Measurements from ENCODE around the gene KRT77.
"Not testable (repeated sequence)": the region's sequence is repeated elsewhere in the genome, so short reads cannot be mapped to it uniquely, and the experiment has no call there.

Gene KRT77

DNA sequence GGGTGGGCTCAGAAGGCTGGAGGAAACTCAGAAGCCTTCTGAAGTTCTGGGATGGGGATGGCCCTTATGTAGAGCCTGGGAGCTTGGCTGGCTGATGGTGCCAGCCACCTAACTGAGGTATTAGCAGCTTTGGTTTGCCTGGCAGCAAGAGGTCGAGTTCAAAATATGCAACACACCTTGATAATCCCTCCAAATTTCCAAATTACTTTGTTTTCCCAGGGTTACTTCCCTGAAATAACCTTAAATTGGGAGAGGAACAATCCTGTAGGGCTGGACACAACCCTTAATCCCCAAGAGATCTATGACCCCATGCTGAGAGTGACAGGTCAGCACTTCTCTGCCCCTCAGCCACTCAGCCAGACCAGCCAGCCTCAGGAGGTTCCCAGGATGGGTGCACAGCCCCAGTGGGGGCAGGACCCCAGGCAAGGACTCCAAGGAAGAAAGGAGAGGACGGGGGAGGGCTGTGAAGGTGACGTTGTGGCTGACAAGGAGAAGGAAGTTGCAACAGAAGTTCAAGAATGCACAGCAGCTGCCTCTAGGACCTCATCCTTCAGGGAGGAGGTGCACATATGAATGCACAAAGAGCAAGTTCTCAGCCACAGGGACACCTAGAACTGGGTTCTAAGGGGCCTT is 18.6 kb upstream of the KRT77 start:
- no peak for DNase-seq

DNA sequence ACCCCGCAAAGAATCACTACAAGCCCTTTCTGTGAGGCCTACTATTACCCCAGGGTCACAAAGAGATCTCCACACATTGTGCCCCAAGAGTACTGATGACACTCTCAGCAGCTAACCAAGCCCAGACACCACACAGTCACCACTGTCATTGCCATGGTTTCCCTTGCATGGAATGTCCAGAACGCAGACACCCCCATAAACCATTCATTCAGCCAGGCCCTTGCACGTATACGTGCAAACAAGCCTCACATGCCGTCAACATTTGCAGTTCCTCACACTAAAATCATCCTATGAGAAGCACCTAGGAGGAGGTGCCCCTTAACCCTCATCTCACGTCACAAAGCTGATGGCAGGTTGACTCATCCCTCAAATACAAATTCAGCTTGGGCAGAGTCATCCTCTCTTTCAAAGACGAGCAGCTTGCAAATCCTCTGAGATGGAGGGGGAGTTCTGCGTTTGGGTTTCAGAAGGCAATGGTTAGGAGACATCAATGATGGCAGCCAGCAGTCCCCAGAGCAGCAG is 17.1 kb upstream of the KRT77 start:
- no peak for DNase-seq

DNA sequence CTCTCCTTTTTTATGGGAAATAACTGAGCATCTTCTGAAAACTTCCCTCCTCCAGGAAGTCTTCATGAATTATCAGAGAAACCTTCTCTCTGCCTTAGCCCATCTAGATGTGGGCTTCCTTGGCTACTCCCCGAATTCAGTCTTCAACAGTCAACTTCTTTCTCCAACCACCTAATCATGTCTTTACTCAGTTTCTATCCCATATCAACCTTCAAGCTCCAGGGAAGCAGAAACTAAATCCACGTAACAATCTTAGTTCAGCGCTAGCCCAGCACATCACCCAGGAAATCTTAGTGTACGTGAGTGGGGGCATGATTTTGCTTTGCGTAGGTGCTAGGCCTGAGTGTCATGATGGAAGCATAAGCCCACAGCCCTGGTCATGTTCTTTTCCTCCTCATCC is 12.7 kb upstream of the KRT77 start:
- DNase-seq: no peak

DNA sequence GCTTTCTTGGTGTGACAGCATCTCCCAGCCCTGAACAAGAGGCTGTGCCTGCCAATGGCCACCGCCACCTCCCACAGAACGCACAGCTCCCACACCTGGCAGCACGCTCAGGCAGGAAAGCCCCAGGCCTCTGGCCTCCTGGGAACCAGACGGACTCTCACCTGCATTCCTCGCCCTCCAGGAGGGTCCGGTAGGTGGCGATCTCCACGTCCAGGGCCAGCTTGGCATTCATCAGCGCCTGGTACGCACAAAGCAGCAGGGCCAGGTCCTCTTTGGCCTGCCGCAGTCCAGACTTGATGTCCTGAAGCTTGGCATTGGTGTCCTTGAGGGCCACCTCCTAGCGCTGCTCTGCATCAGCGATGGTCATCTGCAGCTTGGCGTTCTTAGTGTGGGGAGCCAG is 12.1 kb upstream of the KRT77 start:
- DNase-seq: no peak

DNA sequence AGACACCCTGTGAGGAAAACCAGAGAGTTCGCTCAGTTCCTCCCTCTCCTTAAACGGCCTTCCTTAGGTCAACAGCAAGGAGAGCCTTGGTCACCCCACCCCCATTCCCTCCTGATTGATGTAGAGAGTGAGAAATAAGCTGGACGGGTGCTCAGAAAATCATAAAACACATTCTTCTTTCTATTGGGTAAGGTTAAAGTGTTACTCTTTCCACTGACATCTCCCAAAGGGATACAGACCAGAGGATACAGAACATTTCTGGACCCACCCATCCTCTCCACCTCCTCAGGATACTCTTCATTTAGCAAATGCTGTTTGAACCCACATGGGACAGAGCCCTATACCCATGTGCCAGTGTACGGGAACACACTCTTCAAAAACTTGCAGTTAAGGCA is 11.6 kb upstream of the KRT77 start:
- no peak for DNase-seq

DNA sequence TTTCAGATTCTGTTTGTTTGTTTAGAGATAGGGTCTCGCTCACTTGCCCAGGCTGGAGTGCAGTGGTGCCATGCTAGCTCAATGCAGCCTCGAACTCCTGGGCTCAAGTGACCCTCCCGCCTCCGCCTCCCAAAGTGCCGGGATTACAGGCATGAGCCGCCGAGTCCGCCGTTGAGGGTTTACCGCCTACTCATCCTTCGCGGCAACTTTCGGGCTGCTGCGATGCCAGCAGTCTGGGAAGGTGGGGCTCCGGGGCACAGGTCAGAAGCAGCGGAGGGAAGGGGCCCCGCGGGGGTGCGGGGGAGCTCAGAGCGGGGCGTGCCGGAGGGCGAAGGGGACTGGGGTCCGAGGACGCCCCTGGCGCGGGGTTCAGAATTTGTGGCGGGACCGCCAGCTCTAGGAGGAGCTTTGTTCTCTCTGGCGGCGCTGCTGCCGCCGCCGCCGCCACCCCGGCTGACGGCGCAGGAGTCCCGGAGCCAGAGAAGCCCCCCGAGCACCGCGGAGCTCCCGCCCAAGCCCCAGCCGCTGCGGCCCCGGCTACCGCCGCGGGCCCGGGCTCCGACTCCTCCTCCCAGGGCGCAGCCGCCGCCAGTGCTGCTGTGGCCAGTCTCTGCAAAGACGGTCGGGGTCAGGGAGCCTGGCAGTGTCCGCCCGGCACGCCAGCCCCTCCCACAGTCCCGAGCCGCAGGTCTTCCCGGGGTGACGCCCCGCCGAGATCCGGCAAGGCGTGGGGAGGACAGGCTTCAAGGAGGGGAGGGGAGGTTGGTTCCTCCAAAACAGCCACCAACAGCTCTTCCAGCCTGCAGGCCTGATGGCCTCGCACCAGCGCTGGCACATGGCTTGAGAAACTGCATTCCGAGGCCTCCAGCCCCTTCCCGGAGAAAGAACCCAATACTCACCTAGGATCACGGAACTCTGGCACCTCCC is 10.9 kb upstream of the KRT77 start:
- no peak for DNase-seq

DNA sequence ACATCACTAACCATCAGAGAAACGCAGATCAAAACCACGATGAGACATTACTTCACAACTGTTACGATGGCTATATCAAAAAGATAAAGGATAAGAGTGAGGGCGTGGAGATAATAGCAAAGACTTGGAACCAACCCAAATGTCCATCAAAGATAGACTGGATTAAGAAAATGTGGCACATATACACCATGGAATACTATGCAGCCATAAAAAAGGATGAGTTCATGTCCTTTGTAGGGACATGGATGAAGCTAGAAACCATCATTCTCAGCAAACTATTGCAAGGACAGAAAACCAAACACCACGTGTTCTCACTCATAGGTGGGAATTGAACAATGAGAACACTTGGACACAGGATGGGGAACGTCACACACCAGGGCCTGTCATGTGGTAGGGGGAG is 8.8 kb upstream of the KRT77 start:
- DNase-seq: not testable (repeated sequence)

DNA sequence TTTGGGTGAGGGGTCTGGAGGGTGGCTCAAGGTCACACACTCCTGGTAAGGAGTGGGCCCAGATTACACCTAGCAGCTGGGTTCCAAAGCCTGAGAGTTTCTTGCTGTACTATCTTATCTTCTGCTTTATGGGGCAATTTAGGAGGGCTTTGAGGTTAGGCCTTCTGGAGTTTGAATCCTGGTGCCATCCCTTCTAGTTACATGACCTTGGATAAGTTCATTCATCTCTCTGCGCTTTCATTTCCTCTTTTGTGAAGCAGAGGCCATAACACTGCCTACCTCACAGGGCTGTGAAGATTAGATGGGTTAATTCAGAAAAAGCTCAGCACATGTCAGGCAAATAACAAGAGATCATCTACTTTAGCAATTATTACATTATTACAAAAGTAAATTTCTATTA is 7.4 kb upstream of the KRT77 start:
- DNase-seq: no peak

DNA sequence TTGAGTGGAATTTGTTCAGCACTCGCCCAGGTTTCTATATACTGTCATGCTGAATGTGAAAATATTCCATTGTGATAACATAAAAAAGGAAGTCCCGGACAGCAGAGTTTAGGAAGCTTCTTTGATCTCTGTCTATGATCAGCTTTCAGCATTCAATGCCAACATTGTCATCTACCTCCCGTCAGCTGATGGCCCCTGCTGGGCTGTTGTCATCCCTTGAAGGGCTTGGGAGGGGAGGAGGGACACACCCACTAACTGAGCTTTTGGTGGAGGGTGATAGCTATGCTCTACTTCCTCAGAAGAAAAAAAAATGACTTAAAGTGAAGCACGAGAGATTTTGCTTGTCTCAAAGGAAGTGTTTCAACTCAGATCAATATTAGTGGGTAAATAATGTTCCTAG is 4.7 kb upstream of the KRT77 start:
- no peak for DNase-seq

DNA sequence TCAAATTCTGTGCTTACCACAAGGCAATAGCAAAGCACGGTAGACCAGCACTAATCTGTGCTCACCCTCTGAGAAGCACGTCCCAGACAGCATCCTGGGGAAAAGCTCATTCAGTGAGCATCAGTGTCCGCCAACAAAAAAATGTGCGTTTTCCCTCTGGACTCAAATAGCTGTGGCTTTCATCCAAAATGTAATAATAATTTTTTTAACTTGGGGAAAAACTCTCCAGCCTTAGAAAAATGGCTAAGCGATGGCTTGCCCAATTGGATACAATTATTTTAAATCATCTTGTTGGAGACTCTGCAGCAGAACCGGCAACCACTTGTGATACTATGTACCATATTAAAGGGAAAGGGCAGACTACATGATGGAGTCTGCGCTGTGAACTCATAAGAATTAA is 1.1 kb upstream of the KRT77 start:
- no peak for DNase-seq

DNA sequence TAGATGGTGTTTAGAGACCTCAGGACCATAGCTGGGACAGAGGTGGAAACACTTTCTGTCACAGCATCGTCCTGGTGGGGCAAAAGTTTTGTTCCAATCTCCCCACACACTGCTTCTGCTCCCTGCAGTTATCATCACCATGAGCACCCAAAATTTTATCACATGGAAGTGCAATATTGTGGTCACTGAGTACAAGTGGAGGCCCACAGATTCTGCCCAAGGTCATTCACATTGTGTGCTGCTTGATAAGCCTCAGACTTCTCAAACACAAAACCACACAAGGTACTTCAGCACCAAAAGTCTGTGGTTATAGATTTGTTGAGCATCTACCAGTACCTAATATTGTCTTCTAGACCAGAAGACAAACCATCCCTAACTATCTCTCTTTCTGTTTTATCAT is 554 bp upstream of the KRT77 start:
- DNase-seq: no peak

DNA sequence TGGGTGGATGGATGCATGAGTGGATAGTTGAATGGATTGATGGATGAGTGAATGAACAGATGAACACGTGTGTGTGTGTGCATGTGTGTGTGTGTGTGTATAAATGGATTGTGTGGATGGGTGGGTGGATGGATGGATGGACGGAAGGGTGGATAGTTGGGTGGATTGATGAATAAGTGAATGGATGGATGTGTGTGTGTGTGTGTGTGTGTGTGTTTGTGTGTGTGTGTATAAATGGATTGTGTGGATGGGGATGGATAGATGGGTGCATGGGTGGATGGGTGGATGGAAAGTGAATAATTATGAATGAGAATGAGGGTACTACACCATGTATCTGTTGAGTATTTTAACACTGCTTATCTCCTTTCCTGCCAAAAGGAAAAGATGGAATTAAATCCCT is 986 bp downstream of the KRT77 start:
- DNase-seq: no peak

DNA sequence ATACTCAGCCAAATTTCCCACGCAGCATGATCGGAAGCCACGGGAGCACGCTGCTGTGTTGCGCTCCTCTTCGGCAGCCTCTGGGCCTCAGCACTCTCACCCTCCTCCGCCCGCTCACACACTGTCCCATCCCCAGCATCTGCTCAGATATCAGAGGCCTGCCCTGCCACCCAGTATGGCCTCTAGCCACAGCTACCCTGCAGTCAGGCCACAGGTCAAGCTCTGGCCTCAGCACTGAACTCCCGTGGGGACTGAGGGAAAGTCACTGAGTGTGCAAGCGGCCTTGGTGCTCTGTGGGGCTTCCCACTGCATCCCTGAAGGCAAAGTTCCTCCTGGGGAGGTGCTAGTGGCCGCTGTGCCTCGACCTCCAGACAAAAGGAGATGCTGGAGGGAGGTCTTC is 2.0 kb downstream of the KRT77 start:
- DNase-seq: no peak

DNA sequence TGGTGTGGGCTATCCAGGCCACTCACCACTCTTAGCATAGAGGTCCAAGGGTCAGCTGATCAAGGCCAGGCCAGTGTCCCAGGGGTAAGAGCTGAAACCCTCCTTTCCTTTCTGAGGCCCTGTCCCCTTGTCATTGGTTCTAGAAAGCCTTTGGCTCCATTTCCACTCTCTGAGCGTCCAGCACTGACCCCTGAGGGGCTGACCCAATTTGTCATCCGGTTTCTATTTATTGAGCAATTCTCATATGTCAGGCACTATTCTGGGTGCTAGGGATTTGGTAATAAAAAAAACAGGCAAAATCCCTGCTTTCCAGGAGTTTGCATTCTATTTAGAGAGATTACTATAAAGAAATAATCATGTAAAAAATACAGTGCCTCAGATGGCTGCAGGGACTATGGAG is 3.4 kb downstream of the KRT77 start:
- DNase-seq: no peak

DNA sequence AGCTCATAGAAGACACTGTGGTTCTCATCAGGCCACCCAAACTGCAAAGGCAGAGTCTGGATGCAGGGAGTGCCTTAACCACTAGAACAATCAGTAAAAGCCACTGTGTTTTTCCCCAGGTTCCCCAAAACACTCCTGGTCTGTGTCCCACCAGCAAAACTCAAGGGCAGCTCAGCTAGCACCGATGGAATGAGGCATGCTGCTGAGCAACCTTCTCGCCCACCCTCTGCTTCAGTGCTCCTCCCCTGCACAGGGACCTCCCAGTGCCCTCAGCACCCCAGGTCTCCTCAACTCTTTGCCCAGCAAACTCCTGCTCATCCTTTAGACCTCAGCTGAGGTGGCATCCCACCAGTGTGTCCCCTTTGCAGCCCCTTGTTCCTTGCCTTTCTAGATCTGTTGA is 4.0 kb downstream of the KRT77 start:
- no peak for DNase-seq

DNA sequence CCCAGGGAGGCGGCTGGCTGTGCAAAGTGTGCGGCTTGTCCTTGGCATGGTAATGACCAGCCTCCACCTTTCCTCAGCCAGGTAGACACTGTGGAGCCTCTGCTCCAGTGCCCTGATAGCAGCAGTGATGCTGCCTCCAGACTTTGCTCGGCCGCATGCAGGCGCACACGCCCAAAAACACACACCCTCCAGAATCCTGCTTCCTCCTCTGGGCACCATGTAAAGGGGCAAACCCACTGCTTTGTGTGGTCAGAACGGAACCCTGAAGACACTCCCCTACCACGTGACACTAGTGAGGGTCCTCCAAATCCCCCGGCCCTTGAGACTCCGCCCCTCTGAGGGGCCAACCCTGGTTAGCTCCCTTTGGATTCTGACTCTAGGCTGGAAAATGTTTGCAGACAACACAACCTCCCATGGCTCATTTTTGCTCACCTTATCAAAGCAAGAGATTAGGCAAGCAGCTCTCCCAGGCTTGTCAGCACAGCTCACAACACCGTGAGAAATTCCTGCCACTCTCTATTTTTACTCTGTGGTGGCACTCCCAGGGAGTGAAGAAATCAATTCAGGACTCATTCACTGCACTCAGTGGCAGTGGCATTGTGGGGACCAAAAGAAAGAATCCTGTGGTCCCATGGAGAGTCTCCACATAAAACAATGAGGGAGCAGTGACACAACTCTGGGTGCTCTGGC is 4.5 kb downstream of the KRT77 start:
- DNase-seq: no peak

DNA sequence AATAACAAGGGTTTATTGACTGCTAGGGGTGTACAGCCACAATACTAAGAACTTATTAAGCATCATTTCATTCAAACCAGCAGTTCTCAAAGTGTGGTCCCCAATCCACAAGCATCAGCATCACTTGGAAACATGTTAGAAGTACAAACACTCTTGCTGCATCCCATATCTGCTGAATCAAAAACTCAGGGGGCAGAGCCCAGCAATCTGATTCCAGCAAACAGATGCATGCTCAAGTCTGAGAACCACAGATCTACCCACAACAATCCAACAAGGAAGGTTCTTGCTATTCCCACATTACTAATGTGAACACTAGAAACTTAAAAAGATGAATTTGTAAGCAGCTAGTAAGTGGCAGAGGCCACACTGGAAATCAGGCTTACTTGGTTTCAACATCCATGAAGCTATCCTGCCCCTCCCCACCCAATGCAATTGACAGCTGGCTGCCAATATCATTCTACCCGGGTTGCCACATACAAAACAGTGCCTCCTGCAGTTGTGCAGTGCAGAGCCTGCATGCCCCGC is 6.2 kb downstream of the KRT77 start:
- DNase-seq: no peak

DNA sequence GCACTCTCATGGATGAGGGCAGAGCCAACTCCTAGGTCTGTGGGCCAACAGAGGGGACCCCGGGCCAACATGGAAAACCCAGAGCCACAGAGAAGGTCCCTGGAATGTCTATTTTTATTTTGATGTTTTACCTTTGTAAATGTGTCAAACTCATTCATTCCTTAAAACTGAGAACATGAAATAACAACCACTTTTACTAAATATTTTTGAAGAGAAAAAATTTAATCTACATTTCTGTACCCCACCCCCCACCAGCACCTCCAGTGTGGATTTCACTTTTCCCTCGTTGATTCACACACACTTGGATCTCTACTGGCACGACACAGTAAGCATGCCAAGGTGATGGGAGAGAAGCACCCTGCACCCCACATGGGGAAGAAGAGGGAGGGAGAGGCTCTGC is 6.7 kb downstream of the KRT77 start:
- DNase-seq: no peak

DNA sequence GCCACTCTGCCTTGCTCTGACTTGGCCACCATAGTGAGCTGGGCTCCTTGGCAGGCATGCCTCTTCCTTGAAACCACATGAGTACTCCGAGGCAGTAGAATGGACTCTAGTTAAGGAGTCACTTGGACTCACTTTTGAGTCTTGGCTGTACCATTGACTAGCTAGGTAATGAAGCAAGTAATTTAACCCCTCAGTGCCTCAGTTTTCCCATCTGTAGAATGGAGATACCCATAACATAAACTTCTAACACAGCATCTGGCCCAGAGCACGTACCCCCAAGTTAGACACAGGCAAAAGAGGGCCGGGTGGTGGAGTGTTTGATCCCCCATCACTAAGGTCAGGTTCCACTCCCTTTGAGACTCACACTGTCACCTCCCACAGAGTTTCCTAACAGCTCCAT is 8.3 kb downstream of the KRT77 start:
- no peak for DNase-seq

DNA sequence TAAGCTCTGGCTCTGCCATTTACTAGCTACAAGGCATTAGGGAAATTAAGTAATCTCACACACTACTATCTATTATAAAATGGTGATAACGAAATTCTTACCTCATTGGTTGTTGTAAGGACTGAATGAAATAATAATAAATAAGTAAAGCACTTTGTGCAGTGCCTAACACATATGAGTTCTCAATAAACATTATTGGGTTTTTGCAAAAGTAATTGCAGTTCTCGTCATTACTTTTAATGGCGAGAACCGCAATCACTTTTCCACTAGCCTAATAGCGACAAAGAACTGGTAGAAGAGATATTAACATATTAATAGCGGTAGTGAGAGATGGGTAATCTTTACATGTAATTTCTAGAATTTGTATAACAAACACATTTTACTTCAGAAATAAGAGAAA is 9.2 kb downstream of the KRT77 start:
- no peak for DNase-seq

DNA sequence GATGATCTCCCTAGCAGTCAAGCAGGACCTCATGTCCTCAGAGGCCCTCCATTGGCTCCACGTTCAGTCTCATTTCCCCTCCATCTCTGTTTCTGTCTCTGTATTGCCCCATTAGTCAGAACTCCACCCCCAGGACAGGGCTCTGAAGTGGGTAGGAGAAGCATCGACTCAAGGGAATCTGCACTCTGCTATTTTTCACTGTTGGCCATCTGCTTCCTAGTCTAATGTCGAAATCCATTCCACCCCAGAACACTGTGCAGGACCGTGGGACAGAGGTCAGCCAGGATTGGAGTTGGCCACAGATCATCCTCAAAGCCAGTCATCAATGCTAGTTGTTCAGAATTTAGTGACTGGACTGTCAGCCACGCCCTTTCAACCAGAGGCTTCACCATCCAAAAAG is 10.1 kb downstream of the KRT77 start:
- no peak for DNase-seq

DNA sequence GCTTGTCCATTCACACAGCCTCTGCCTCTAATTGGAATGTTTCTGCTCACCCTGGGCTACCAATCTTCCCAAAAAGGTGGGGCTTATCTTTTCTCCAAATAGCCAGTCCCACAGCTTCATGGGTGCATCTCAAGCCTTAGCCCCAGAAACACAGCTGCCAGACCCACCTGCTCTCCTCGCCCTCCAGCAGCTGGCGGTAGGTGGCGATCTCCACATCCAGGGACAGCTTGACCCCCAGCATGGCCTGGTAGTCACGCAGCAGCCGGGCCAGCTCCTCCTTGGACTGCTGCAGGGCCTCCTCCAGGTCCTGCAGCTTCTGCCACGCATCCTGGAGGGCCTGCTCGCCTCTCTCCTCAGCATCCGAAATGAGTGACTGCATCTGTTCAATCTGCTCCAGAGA is 11.1 kb downstream of the KRT77 start:
- no peak for DNase-seq

DNA sequence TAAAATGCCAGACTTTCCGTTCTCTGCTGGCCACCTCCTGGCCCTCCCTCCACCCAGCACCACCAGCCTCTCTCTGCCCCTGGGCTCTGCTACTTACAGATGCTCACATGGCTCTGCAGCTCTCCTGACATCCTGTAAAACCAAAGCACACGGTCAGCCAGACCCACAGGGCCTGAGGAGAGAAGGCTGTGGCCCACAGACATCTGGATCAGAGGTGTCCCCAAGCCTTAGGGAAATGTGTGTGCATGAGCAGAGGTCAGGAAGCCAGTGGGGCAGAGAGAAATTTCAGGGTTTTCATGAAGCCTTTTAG is 11.5 kb downstream of the KRT77 start:
- DNase-seq: no peak
